Thymus (tissue), 11 donors: Measurements from ENCODE around the gene PIEZO1. TPM values are rescaled to one million over a fixed set of nuclear protein-coding genes. Genes with fewer than 3 reads are reported as not detected.

Experiments
- DNase-seq, 9 donors: peaks; one replicate each; pipeline ENCODE4 v3.0.0-alpha.2; 2013; ENCODE audit warnings: low spot score in 9 of 9, low read depth in 6 of 9, missing footprints in 1 of 9
- H3K27ac ChIP-seq, 2 donors: one replicate each; pipeline ENCODE4 v1.5.1; 2013; ENCODE audit warnings: control low read depth in 1 of 2, low read depth in 1 of 2, low read length in 1 of 2, mild to moderate bottlenecking in 1 of 2, moderate library complexity in 1 of 2
- H3K27me3 ChIP-seq, 2 donors: one replicate each; pipeline ENCODE4 v1.5.1; 2013; ENCODE audit warnings: low read length in 1 of 2; ENCODE audit not compliant: control insufficient read depth in 2 of 2, insufficient read depth in 1 of 2
- H3K36me3 ChIP-seq, 2 donors: one replicate each; pipeline ENCODE4 v1.5.1; 2013; ENCODE audit warnings: low read length in 1 of 2, mild to moderate bottlenecking in 1 of 2, moderate library complexity in 1 of 2; ENCODE audit not compliant: control insufficient read depth in 2 of 2, insufficient read depth in 2 of 2
- H3K4me1 ChIP-seq, 2 donors: one replicate each; pipeline ENCODE4 v1.5.1; 2013; ENCODE audit warnings: low read length in 2 of 2; ENCODE audit not compliant: control insufficient read depth in 2 of 2, insufficient read depth in 2 of 2
- H3K4me3 ChIP-seq, 2 donors: one replicate each; pipeline ENCODE4 v1.5.1; 2013; ENCODE audit warnings: low read length in 2 of 2, control low read depth in 1 of 2, mild to moderate bottlenecking in 1 of 2
- H3K9me3 ChIP-seq, 2 donors: one replicate each; pipeline ENCODE4 v1.5.1; 2013; ENCODE audit warnings: low read length in 1 of 2, mild to moderate bottlenecking in 1 of 2; ENCODE audit not compliant: control insufficient read depth in 2 of 2, insufficient read depth in 1 of 2
- WGBS: extraction: QIAGEN DNeasy Blood & Tissue Kit; methylation state at CpG from one replicate; pipeline ENCODE4 v1.1.7; 2013; 5-methylcytosine and 5-hydroxymethylcytosine counted together
- polyA plus RNA-seq: library from polyadenylated mRNA; stranded (reverse); fragments of 200-250 nt; gene quantifications from one replicate; pipeline ENCODE4 v1.2.3, GENCODE V29; 2013
- total RNA-seq: library from RNA; stranded (reverse); fragments of 120-200 nt; gene quantifications from one replicate; pipeline ENCODE4 v1.2.4, GENCODE V29; 2013
- donor health status: healthy.

The PIEZO1 gene
- total and polyA plus RNA-seq, 2 donors = 25.2 to 115 TPM

DNA sequence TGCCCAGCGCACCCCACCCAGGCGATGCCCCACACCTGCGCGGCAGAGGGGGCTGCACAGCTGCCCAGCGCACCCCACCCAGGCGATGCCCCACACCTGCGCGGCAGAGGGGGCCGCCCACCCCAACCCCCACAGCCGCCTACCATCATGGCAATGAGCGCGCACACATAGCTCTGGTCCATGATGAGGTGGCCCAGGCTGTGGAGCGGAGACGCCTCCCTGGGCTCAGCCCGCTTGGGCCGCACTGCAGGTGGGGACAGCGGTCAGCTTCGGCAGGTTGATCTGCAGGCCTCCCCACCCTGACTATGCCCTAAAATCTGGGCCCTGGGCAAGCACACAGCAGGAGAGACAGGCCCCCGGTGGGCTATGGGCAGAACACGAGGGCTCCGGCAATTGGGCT, 48.5 kb downstream of the PIEZO1 start:
- DNase-seq = no peak
- H3K4me1 ChIP-seq = peaks cover 7 to 11% of the 10 kb centered on the region in 2 donors
- H3K4me3 ChIP-seq = no peak overlapping the region
- 99% methylated on average over 20 of the region's 21 CpGs for WGBS
- no peaks in the 10 kb centered on the region for H3K27me3 ChIP-seq
- peaks cover 26 to 68% of the 10 kb centered on the region in 2 donors for H3K36me3 ChIP-seq
- H3K27ac ChIP-seq = no peak overlapping the region
- peaks cover 0 to 1% of the 10 kb centered on the region in 2 donors for H3K9me3 ChIP-seq

DNA sequence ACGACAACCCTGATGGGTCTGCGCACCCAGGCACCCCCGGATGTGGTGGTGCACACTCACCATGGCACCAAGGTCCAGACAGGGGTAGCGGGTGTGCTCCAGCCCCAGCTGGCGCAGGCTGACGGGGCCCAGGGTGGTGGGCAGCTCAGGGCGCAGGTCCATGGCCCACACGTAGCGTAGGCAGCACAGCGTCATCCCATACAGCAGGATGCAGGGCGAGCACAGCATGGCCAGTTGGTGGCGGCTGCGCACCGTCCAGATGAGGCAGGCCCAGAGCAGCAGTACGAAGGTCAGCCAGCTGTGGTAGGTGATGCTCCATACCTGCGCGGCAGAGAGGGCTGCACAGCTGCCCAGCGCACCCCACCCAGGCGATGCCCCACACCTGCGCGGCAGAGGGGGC, 48.9 kb downstream of the PIEZO1 start:
- no peaks in the 10 kb centered on the region for H3K27me3 ChIP-seq
- peaks cover 24 to 68% of the 10 kb centered on the region in 2 donors for H3K36me3 ChIP-seq
- H3K27ac ChIP-seq = no peak overlapping the region
- DNase-seq = no peak
- peaks cover 0 to 1% of the 10 kb centered on the region in 2 donors for H3K9me3 ChIP-seq
- no peak overlapping the region for H3K4me3 ChIP-seq
- peaks cover 7 to 11% of the 10 kb centered on the region in 2 donors for H3K4me1 ChIP-seq
- over 99% methylated on average over 21 of the region's 21 CpGs for WGBS

DNA sequence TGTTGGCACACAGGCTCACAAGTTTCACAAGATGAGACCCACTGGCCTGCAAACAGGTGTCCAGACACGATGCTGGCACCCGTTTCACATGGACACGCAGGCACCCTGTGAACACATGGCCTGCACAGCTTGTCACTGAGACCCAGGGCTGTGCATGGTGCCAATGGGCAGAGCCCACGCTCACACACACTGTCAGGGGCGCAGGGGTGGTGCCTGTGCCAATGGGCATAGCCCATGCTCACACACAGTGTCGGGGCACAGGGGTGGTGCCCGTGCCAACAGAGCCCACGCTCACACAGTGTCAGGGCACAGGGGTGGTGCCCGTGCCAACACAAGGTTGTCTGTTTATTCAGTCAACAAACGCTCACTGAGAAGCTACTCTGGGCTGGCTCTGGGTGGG, 49.4 kb downstream of the PIEZO1 start:
- WGBS = 97% methylated on average over 10 of the region's 10 CpGs
- peaks cover 7 to 11% of the 10 kb centered on the region in 2 donors for H3K4me1 ChIP-seq
- no peak for DNase-seq

DNA sequence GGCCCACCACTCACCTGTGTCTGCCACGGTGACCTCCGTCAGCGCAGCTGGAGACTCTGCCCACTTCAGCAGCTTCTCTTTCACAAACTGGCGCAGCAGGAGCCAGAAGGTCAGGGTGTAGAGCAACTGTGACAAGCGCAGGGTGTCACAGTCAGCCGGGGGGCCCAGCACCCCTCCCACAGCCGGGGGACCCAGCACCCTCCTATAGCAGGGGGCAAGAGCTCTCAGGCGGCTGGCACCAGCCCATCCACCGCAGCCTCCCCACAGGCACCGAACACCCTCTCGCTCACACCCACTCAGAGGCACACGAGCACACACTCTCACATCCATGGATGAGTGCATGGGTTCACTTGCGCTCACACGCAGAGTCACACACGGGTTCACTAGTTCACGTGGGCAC, 49.9 kb downstream of the PIEZO1 start:
- Histone ChIP-seq H3K4me1 (peaks cover 7 to 11% of the 10 kb centered on the region in 2 donors), H3K36me3 (peaks cover 21 to 66% of the 10 kb centered on the region in 2 donors), H3K4me3 (no peak overlapping the region), H3K9me3 (peaks cover 0 to 1% of the 10 kb centered on the region in 2 donors), H3K27ac (no peak overlapping the region), H3K27me3 (no peaks in the 10 kb centered on the region)
- no peak for DNase-seq
- over 99% methylated on average over 16 of the region's 16 CpGs for WGBS

More for the DNA sequence above, 49.4 kb downstream of the PIEZO1 start:
- Histone ChIP-seq H3K27ac (no peak overlapping the region), H3K36me3 (peaks cover 21 to 68% of the 10 kb centered on the region in 2 donors), H3K4me3 (no peak overlapping the region), H3K9me3 (peaks cover 0 to 1% of the 10 kb centered on the region in 2 donors), H3K27me3 (no peaks in the 10 kb centered on the region)

DNA sequence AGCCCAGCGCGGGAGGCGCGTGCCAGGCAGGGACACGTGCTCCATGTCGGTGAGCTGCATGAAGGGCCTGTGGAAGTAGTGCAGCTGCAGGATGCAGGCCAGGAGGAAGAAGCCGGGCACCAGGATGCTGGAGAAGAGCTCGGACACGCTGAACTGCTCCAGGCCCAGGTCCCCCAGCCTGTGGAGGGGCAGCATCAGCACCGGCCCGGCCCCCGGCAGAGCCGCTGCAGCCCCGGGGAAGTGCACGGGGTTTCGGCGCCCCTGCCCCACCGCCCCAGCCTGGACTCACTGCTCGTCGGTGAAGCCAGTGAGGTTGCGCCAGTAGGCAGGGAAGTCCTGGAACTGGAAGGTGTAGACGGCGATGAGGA, 50.7 kb downstream of the PIEZO1 start:
- DNase-seq = no peak
- 99% methylated on average over 23 of the region's 23 CpGs for WGBS
- Histone ChIP-seq H3K27ac (no peak overlapping the region), H3K27me3 (no peaks in the 10 kb centered on the region), H3K36me3 (peaks cover 23 to 68% of the 10 kb centered on the region in 2 donors), H3K4me3 (no peak overlapping the region), H3K9me3 (peaks cover 0 to 1% of the 10 kb centered on the region in 2 donors), H3K4me1 (peaks cover 7 to 8% of the 10 kb centered on the region in 2 donors)

DNA sequence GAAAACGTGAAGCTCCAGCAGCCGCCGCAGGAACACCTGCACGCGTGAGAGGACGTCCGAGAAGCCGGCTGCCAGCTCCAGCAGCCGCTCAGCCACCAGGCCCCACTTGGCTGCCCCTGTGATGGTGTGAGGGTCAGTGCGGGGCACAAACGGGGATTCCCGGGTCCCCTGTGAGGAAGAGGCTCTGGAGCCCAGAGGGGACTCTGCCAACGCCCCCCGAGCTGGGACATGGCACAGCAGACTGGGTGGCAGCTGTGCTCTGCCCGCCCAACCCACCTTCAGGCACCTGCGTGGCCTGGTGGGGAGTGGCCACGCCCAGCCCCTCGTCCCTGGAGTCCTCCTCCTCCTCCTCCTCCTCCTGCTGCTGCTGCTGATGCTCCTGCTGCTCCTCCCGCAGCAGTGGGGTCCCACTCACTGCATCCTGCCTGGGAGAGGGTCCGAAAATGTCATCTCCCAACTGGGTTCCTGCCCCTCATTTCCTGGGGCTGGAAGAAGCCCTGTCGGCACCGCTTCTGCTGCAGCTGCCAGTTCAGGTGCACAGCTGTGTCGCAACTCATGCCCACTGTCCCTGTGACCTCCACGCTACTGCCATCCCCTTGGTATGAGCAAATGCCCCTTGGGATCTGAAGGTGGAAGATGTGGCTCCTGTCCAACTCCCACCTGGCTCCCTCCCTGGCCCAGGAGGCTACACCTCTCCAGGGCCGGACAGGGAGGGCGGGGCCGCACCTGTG, 51.2 kb downstream of the PIEZO1 start:
- Histone ChIP-seq H3K36me3 (peaks cover 23 to 68% of the 10 kb centered on the region in 2 donors), H3K4me1 (peaks cover 5 to 7% of the 10 kb centered on the region in 2 donors), H3K27ac (no peak overlapping the region), H3K9me3 (peaks cover 0 to 1% of the 10 kb centered on the region in 2 donors), H3K4me3 (no peak overlapping the region), H3K27me3 (no peaks in the 10 kb centered on the region)
- WGBS = 98% methylated on average over 27 of the region's 27 CpGs
- no peak for DNase-seq

DNA sequence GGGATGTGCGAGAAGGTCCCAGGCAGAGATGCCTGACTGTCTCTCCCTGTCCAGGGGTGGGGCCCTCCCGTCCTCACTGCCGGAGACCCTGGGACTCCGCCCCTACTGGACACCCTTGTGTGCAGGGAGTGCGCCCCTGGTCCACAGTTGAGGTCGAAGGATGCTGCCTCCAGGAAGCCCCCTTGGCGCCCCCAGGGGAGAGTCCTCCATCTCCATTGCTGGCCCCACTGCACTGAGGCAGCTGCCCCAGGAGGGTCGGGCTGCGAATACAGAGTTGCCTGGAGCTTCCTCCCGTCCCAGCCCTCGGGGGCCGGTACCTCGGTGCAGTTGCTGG, 52.1 kb downstream of the PIEZO1 start:
- peaks cover 0 to 1% of the 10 kb centered on the region in 2 donors for H3K9me3 ChIP-seq
- peaks cover 23 to 68% of the 10 kb centered on the region in 2 donors for H3K36me3 ChIP-seq
- no peak for DNase-seq
- H3K4me1 ChIP-seq = peaks cover 3 to 7% of the 10 kb centered on the region in 2 donors
- 95% methylated on average over 13 of the region's 13 CpGs for WGBS
- no peak overlapping the region for H3K27ac ChIP-seq
- no peak overlapping the region for H3K4me3 ChIP-seq
- H3K27me3 ChIP-seq = no peaks in the 10 kb centered on the region

DNA sequence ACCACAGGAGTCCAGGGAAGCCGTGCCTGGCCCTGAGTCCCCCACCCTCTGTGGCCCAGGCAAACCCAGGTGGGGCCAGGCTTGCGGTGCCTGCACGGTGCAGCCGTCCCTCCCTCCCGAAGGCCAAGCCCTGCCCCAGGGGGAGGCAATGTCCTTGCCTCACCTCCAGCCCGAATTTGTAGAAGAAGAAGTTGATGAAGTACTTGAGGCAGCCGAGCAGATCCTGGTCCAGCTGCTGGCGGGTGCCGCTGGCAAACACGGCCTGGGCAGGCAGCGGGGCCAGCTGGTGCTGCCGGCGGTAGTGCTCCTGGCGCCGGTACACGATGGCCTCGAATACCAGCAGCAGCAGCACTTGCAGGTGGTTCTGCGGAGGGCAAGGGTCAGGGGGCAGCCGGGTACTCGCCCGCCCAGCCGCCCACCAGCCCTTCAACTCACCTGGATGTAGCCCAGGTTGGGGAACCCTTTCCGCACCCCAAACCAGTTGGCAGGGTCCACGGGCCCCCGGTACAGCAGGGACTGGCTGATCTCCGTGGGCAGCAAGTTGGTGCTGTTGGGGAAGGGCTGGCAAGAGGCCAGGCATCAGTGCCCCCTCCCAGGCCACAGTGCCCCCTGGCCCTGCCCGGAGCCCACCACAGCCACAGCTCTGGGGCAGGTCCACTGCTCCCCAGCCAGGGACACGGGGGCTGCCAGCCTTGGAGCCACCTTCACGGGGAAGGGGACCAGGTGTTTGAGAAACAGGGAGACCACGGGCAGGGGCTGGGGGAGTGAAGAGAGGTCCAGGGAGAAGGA, 52.7 kb downstream of the PIEZO1 start:
- no peak overlapping the region for H3K27ac ChIP-seq
- no peak overlapping the region for H3K4me3 ChIP-seq
- peaks cover 24 to 74% of the 10 kb centered on the region in 2 donors for H3K36me3 ChIP-seq
- peaks cover under 1 to 3% of the 10 kb centered on the region in 2 donors for H3K4me1 ChIP-seq
- DNase-seq = no peak
- H3K9me3 ChIP-seq = peaks cover 0 to 1% of the 10 kb centered on the region in 2 donors
- no peaks in the 10 kb centered on the region for H3K27me3 ChIP-seq
- WGBS = 95% methylated on average over 30 of the region's 30 CpGs

DNA sequence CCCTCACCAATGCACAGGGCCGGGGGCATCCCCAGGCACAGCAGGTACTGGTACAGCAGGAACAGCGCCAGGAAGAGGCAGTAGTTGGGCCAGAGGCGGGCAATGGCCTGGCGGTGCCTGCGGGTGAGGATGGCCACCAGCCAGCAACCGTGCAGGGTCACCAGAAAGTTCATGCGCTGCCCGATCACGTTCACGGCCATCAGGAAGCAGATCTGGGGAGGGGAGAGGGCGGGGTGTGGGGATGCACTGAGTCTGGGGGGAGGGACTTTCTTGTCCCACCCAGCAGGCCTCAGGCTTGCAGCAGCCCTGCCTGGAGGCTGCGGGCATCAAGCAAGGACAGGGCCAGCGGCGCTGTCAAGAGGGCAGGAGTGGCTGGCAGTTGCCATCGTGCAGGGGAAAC, 53.3 kb downstream of the PIEZO1 start:
- Histone ChIP-seq H3K4me1 (no peaks in the 10 kb centered on the region), H3K36me3 (peaks cover 30 to 78% of the 10 kb centered on the region in 2 donors), H3K9me3 (peaks cover 0 to 1% of the 10 kb centered on the region in 2 donors), H3K4me3 (no peak overlapping the region), H3K27ac (no peak overlapping the region), H3K27me3 (no peaks in the 10 kb centered on the region)
- 96% methylated on average over 15 of the region's 15 CpGs for WGBS
- no peak for DNase-seq
